GM12801 (cell line): ENCODE results near the gene SOWAHC.

ENCODE experiments used
- TF ChIP-seq, protein P1 (sequence below): IDR thresholded peaks from one replicate; pipeline ENCODE4 v1.5.1; 2011; ENCODE audit warnings: control low read depth; ENCODE audit not compliant: insufficient read length; ENCODE audit errors: extremely low read depth

SOWAHC gene

DNA sequence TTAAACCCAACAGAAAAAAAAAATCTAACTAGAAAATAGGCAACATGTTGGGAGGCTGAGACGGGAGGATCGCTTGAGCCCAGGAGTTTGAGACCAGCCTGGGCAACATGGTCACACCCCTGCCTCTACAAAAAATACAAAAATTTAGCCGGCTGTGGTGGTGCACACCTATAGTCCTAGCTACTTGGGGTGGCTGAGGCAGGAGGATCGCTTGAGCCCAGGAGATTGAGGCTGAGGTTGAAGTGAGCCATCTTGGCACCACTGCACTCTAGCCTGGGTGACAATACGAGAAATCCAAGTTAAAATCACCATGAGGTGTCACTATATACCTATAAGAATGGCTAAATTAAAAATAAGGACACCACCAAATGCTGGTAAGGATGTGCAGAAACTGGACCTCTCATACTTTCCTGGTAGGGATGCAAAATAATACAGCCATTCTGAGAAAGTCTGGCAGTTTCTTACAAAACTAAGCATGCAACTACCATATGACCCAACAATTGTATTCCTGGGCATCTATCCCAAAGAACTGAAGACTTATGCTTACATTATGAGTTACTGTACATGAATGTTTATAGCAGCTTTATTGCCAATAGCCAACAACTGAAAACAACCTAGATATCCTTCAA is 2.6 kb upstream of the SOWAHC start:
- TF ChIP-seq, protein P1, sequence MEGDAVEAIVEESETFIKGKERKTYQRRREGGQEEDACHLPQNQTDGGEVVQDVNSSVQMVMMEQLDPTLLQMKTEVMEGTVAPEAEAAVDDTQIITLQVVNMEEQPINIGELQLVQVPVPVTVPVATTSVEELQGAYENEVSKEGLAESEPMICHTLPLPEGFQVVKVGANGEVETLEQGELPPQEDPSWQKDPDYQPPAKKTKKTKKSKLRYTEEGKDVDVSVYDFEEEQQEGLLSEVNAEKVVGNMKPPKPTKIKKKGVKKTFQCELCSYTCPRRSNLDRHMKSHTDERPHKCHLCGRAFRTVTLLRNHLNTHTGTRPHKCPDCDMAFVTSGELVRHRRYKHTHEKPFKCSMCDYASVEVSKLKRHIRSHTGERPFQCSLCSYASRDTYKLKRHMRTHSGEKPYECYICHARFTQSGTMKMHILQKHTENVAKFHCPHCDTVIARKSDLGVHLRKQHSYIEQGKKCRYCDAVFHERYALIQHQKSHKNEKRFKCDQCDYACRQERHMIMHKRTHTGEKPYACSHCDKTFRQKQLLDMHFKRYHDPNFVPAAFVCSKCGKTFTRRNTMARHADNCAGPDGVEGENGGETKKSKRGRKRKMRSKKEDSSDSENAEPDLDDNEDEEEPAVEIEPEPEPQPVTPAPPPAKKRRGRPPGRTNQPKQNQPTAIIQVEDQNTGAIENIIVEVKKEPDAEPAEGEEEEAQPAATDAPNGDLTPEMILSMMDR, result no peak

DNA sequence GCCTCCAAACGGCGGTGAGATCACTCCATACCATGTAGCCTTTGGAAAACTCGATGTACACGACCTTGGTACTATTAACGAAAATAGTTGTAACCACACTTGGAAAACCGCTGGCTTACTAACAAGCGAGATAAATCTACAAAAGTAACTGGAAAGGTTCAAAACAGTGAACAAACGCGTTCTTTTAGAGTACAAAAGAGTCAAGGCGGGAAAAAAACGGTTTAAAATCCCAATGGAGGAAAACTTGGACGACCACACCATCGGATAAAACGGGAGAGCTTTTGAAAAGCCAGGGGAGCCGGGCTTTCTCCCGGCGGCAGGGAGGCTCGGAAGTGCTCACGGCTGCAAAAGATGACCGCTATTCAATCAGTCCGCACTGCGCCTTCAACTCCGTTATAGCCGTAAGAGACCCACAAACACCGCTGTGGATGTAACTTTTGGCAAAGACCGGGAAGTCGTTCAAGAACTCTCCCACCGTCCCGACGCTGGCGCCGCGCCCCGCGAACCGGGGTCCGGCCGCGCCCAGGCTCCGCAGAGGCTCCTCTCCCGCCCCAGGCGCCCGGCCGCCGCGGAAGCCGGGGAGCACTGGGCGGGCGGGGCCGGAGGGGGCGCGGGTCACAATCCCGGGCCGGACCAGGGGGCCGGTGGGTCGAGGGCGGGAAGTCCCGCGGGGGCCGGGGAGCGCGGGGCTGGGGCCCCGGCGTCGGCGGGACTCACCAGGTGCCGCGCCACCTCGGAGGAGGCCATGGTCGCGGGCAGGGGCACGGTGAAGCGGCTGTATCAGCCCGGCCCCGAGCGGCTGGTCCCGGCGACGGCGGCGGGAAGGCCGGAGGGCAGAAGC is 863 bp upstream of the SOWAHC start:
- TF ChIP-seq, protein P1, result no peak

DNA sequence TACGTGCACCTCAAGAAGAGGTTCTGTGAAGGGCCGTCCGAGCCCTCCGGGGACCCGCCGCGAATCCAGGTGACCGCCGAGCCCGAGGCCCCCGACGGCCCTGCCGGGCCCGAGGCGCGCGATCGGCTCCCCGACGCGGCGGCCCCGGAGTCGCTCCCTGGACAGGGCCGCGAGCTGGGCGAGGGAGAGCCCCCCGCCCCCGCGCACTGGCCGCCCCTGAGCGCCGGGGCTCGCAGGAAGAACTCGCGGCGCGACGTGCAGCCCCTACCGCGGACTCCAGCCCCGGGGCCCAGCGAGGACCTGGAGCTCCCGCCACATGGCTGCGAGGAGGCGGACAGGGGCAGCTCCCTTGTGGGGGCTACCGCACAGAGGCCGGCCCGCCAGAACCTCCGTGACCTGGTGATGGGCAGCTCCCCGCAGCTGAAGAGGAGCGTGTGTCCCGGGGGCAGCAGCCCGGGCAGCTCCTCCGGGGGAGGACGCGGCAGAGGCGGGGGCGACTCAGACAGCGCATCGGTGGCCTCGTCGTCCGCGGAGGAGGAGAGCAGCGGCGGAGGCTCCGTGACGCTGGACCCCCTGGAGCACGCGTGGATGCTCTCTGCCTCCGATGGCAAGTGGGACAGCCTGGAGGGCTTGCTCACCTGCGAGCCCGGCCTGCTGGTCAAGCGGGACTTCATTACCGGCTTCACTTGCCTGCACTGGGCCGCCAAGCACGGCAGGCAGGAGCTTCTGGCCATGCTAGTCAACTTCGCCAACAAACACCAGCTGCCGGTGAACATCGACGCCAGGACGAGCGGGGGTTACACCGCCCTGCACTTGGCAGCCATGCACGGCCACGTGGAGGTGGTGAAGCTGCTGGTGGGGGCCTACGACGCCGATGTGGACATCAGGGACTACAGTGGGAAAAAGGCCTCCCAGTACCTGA is 812 bp downstream of the SOWAHC start:
- TF ChIP-seq, protein P1, result no peak

DNA sequence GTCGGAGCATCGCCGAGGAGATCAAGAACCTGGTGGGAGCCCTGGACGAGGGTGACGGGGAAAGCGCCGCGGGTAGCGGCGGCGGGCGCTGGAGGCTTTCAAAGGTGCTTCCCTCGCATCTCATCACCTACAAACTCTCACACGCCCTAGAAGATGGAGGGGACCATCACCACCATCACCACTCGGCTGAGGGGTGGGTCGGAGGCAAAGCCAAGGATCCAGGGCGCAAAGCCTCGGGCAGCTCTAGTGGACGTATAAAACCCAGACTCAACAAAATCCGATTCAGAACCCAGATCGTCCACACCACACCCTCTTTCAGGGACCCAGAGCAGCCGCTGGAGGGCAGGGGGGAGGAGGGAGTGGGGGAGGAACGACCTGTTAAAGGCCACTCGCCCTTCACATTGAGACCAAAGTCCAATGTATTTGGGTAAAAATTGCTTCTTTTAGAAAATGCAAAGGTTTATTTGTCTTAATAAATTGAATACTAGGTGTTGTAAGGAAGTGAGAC is 1.5 kb downstream of the SOWAHC start:
- TF ChIP-seq, protein P1, result no peak

DNA sequence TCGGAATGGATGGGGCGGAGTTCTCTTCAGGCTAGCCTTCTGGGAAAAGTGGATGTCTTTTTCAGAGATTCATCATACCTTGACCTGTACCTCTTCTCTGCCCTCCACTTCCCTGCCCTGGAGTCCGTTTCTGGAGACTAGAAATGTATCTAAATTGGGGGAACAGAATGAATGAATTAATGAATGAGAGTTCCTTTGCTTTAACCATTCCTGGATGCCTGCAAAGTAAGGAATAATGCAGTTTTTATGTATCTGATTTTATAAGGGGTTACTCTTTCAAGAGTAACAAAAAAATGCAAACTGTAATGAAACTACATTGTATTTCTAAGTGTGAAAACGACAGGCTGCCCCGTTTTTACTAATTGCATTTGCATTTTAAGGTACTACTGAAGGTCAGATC is 2.0 kb downstream of the SOWAHC start:
- TF ChIP-seq, protein P1, result no peak

DNA sequence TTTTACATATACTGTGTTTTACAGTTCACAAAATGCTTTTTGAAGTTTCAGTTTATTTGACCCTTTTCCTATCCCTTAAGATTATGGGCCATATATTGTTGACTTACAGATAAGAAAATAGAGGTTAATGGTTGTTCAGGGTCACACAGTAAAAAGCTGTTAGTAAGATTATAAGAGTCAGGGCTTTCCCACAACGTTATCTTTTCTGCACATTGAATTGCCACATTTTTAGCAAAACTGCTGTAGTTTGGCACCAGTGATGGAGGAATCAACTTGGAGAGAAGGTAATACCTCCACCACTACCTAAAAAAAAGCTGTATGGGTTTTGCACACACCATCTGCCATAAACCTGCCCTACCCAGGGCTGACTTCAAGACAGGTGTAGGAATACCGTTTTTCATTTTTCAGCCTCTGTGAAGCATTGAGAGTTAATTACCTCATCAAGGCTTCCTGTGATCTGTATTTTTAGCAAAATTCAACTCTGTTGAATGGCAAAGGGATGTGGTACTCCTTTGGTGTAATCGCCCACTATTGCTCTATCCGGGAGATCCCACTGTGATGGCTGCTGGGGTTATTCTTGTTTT is 5.0 kb downstream of the SOWAHC start:
- TF ChIP-seq, protein P1, result no peak
